HG03565 (cell line): ENCODE data around the gene NAIF1.
"Not testable (repeated sequence)": the region's sequence is repeated elsewhere in the genome, so short reads cannot be mapped to it uniquely, and the experiment has no call there.

Source experiments
- ATAC-seq: cut with Tn5 transposase; IDR thresholded peaks from one replicate; pipeline ENCODE4 v1.9.1; 2021; ENCODE audit warnings: mild to moderate bottlenecking, moderate library complexity; ENCODE audit not compliant: unreplicated experiment

NAIF1 gene

GRCh38 chr9:128062846-128063831, 4.0 kb downstream of the NAIF1 start:
- ATAC-seq = no peak

- no peak for ATAC-seq
Measured at GRCh38 chr9:128062279-128062678, 4.8 kb downstream of the NAIF1 start.

GRCh38 chr9:128061275-128061960, 5.7 kb downstream of the NAIF1 start:
- ATAC-seq = no peak

DNA sequence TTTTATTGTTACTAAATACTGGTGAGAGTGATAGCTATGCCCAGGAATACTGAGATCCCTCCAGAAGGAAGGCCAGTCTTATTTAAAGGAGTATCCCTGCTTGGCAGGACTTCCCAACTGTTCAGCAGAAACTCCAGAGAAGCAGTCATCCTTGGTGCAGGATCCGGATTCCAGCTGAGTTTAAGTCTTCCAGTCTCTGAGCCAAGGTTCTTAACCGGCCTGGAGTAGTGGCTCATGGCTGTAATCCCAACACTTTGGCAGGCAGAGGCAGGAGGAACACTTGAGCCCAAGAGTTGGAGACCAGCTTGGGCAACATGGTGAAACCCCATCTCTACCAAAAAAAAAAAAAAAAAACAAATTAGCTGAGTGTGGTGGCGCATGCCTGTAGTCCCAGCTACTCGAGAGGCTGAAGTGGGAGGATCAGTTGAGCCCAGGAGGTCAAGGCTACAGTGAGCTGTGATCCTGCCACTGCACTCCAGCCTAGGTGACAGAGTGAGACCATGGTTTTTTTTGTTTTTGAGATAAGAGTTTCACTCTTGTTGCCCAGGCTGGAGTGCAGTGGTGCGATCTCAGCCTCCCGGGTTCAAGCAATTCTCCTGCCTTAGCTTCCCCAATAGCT, 7.6 kb downstream of the NAIF1 start:
- no peak for ATAC-seq

- no peak for ATAC-seq
Measured at GRCh38 chr9:128057724-128058409, 9.3 kb downstream of the NAIF1 start.

GRCh38 chr9:128056887-128057723, 10.0 kb downstream of the NAIF1 start:
- ATAC-seq = no peak

GRCh38 chr9:128056086-128056485, 11.0 kb downstream of the NAIF1 start:
- ATAC-seq = no peak

GRCh38 chr9:128055344-128056040, 11.6 kb downstream of the NAIF1 start:
- ATAC-seq = no peak

DNA sequence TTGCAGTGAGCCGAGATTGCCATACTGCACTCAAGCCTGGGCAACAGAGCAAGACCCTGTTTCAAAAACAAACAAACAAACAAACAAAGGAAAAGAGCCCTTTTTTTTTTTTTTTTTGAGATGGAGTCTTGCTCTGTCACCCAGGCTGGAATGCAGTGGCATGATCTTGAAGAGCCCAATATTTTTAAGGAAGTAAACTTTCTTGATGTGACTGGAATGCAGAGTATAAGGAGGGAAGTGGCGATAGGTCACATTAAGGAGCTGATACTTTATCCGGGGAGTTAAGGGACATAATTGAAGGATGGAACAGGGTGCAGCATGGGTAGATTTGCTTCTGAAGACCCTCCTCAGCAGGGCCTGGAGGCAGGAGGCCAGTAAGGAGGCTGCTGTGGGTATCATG, 13.0 kb downstream of the NAIF1 start:
- ATAC-seq = no peak

DNA sequence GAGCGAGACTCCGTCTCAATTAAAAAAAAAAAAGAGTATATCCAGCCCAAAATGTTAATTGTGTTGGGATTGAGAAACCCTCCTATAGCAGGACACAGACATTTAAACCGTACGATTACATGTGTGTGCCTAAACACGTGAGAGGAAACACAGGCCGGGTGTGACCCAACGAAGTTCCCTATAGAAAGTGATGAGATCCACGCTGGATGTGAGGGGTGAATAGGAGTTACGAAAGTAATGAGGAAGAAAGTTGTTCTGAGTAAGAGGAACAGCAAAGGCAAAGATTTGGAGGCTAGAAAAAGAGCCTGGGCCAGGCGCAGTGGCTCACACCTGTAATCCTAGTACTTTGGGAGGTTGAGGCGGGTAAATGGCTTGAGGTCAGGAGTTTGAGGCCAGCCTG, 13.6 kb downstream of the NAIF1 start:
- ATAC-seq = no peak

DNA sequence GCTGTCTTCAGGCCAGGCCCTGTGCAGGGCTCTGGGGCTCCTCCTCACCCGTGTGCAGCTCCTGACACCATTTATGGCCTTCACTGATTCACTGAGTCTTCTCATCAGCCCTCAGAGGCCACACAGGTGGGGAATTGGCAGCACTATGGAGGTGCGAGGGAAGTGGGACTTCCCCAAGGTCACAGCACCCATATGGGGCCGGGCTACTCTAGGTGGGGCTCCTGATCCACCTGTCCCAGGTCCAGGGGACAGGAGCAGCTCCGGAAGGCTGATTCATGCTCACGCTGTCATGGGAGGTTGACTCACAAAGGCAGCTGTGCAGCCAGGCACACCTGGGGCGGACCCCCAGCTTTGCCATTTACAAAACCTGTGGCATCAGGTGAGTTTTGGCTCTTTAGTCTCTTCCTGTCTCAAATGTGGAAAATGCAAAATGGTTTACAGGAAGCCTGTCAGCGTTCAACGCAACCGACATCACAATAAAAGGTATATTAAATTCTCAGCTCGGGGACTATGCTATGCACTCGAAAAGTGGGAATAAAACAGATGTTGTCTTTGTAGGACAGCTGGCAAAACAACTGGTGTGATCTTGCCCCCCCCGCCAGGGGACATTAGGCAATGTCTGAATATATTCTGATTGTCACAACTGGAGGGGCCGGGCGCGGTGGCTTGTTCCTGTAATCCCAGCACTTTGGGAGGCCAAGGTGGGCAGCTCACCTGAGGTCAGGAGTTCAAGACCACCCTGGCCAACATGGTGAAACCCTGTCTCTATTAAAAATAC, 15.0 kb downstream of the NAIF1 start:
- ATAC-seq = no peak

DNA sequence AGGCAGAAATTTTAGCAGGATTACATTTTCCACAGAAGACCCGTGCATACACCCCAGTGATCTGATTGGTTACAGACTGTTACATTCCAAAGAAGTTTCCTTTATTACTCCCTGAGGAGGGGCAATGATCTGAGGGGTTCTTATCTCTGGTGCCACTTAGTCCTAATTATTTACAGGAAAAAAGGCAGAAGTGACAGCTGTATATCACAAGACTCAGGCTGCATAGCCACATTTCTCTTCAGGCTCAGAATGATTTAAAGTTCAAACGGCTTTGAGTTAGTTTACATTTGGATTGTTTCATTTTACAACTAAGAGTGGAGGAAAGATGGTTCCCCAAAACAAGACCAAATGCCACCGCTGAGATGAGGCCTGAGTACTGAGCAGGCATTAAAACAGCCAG, 17.3 kb downstream of the NAIF1 start:
- no peak for ATAC-seq

DNA sequence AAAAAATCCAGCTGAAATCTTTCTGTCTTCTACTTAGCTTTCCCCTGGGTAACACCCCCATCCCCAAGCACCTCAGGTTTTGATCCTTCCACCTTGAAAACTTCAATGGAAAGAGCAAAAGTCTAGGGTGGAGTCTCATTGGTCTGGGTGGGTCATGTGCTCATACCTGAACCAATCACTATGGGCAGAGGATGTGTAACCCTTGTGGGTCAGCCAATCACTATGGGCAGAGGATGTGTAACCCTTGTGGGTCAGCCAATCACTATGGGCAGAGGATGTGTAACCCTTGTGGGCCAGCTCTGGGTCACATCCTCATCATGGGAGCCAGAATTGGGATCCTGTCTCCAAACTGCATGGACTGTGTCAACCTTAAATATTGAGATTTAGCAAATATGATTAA, 18.5 kb downstream of the NAIF1 start:
- ATAC-seq = no peak

- no peak for ATAC-seq
Measured at GRCh38 chr9:128047231-128047630, 19.9 kb downstream of the NAIF1 start.

DNA sequence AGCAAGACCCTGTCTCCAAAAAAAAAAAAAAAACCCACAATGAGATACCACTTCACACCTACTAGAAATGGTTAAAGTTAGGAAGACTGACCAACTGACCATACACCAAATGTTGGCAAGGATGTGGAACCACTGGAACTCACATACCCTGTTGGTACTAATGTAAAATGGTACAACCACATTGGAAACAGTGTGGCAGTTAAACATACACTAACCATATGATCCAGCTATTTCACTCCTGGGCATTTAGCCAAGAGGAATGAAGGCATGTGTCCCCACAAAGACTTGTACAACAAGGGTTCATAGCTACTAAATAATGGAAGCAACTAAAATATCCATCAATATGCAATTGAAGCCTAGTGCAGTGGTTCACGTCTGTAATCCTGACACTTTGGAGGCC, 21.3 kb downstream of the NAIF1 start:
- no peak for ATAC-seq

GRCh38 chr9:128045409-128045808, 21.7 kb downstream of the NAIF1 start:
- not testable (repeated sequence) for ATAC-seq

DNA sequence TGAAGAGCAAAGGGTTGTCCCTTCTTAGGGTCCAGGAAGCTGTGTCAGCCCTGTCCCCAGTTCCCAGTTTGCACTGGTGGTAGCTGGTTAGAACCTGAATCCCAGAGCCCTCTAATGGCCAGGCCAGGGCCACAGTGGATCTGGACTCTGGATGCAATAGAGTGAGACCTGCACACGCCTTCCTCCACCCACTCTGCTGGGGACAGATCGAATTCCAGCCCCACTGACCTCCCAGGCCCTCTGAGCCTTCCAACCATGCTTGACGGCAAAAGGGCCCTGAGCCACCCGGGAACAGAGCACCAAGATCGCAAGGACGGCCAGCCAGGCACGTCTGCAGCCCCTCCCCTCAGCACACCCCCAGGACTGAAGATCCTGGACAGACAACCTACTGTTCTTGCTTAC, 23.7 kb downstream of the NAIF1 start:
- ATAC-seq = no peak

DNA sequence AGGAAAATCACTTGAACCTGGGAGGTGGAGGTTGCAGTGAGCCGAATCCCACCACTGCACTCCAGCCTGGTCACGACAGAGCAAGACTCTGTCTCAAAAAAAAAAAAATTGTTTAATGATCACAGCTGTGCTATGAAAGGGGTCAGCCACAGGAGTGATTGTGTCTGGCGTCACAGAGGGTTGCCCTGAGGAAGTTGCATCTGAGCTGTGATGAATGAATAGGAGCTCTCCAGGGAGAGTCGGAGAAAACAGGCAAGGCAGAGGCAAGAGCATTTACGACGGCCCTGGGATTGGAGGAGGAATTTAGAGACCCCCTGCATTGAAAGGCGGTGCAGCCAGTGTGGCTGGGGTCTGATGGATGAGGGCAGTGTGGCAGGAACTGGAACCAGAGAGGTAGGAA, 25.1 kb downstream of the NAIF1 start:
- no peak for ATAC-seq

DNA sequence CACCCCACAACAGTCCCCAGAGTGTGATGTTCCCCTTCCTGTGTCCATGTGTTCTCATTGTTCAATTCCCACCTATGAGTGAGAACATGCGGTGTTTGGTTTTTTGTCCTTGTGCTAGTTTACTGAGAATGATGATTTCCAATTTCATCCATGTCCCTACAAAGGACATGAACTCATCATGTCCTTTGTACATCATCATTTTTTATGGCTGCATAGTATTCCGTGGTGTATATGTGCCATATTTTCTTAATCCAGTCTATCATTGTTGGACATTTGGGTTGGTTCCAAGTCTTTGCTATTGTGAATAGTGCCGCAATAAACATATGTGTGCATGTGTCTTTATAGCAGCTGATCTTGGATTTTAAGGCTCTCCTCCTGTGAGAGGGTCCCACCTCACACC, 26.3 kb downstream of the NAIF1 start:
- not testable (repeated sequence) for ATAC-seq
